Naive thymus-derived CD4-positive, alpha-beta T cell (primary cell): ENCODE results near the gene TOR1AIP1. TPM values are rescaled to one million over a fixed set of nuclear protein-coding genes. Genes with fewer than 3 reads are reported as not detected.

Experiments
- ATAC-seq: fragments of 150-1000 bp; cut with Tn5 transposase; 2 replicates; pipeline ENCODE4 v1.10.0; 2021; ENCODE audit warnings: mild to moderate bottlenecking, moderate library complexity
- CTCF ChIA-PET: fragments of 350-600 bp; sonication (Branson Sonifier 250); formaldehyde crosslinking; loops from one replicate; lab custom pipeline; 2021; ENCODE audit warnings: antibody characterized with exemption; lab: Charles Lee
- POLR2A ChIA-PET: fragments of 350-600 bp; sonication (Branson Sonifier 250); formaldehyde crosslinking; loops from one replicate; lab custom pipeline; 2021; ENCODE audit warnings: antibody characterized with exemption, inconsistent platforms; lab: Charles Lee
- DNase-seq, 9 donors: peaks; one replicate each; pipeline versions ENCODE4 v3.0.0 to v3.0.0-alpha.2; 2020 to 2022; ENCODE audit warnings: mixed read lengths in 1 of 9
- H3K27ac ChIP-seq: one replicate; pipeline ENCODE4 v1.7.0; 2013; ENCODE audit warnings: mild to moderate bottlenecking, low read depth, low read length, moderate library complexity
- H3K27me3 ChIP-seq, 2 donors: one replicate each; pipeline ENCODE4 v1.7.0; 2013; ENCODE audit warnings: low read length in 2 of 2, mild to moderate bottlenecking in 2 of 2, moderate library complexity in 2 of 2; ENCODE audit not compliant: control insufficient read depth in 2 of 2, insufficient read depth in 2 of 2
- H3K36me3 ChIP-seq, 3 experiments: 1 replicate in 2 of 3; 2 replicates in 1 of 3; pipeline ENCODE4 v1.7.0; 2013; ENCODE audit warnings: low read length in 3 of 3, mild to moderate bottlenecking in 3 of 3, moderate library complexity in 1 of 3; ENCODE audit not compliant: insufficient read depth in 3 of 3, control insufficient read depth in 2 of 3
- H3K4me1 ChIP-seq, 2 donors: one replicate each; pipeline ENCODE4 v1.7.0; 2013; ENCODE audit warnings: low read length in 2 of 2, mild to moderate bottlenecking in 2 of 2, moderate library complexity in 1 of 2; ENCODE audit not compliant: control insufficient read depth in 2 of 2, insufficient read depth in 2 of 2
- H3K4me3 ChIP-seq: 2 replicates; pipeline ENCODE4 v1.7.0; 2013; ENCODE audit warnings: mild to moderate bottlenecking, low read length
- H3K9me3 ChIP-seq, 3 experiments: 1 replicate in 2 of 3; 2 replicates in 1 of 3; pipeline ENCODE4 v1.7.0; 2013; ENCODE audit warnings: low read length in 3 of 3; ENCODE audit not compliant: control insufficient read depth in 2 of 3
- H3K27ac Mint-ChIP-seq, 9 donors: one replicate each; pipeline ENCODE4 v1.8.0; 2020 to 2022; ENCODE audit warnings: mixed read lengths in 9 of 9, mild to moderate bottlenecking in 8 of 9, moderate library complexity in 5 of 9, inconsistent platforms in 2 of 9
- H3K27me3 Mint-ChIP-seq, 5 donors: one replicate each; pipeline ENCODE4 v1.8.0; 2021 to 2022; ENCODE audit warnings: mixed read lengths in 5 of 5, mild to moderate bottlenecking in 1 of 5
- H3K36me3 Mint-ChIP-seq, 5 donors: one replicate each; pipeline ENCODE4 v1.8.0; 2020 to 2022; ENCODE audit warnings: mixed read lengths in 5 of 5, mild to moderate bottlenecking in 3 of 5, inconsistent platforms in 1 of 5
- H3K4me1 Mint-ChIP-seq, 7 donors: one replicate each; pipeline ENCODE4 v1.8.0; 2020 to 2022; ENCODE audit warnings: mixed read lengths in 7 of 7, mild to moderate bottlenecking in 3 of 7, inconsistent platforms in 1 of 7
- H3K4me3 Mint-ChIP-seq, 10 donors: one replicate each; pipeline ENCODE4 v1.8.0; 2020 to 2022; ENCODE audit warnings: mild to moderate bottlenecking in 10 of 10, mixed read lengths in 10 of 10, moderate library complexity in 6 of 10, inconsistent platforms in 2 of 10
- H3K9me3 Mint-ChIP-seq, 11 donors: one replicate each; pipeline ENCODE4 v1.8.0; 2020 to 2022; ENCODE audit warnings: mixed read lengths in 11 of 11, mild to moderate bottlenecking in 4 of 11, inconsistent platforms in 1 of 11, moderate library complexity in 1 of 11
- intact Hi-C, 2 donors: fragments of 100-400 bp; cut with micrococcal nuclease; formaldehyde crosslinking; loops; one replicate each; pipeline ENCODE4 v1.15.1; 2023
- polyA plus RNA-seq, 2 donors: library from polyadenylated mRNA; unstranded; fragments of 300-500 nt; fragmentation: Illumina TruSeq; gene quantifications; one replicate each; pipeline ENCODE4 v1.2.3, GENCODE V29; 2021
- total RNA-seq, 6 experiments: library from RNA in 5 of 6; stranded (reverse) in 5 of 6; gene quantifications; 1 replicate in 5 of 6; 2 replicates in 1 of 6; pipeline ENCODE4 v1.2.3 and lab custom pipeline; 2021 to 2026

Gene TOR1AIP1
- total and polyA plus RNA-seq, 7 experiments from 2014 or later: 47.4 to 88.6 (median 59.5) TPM

DNA sequence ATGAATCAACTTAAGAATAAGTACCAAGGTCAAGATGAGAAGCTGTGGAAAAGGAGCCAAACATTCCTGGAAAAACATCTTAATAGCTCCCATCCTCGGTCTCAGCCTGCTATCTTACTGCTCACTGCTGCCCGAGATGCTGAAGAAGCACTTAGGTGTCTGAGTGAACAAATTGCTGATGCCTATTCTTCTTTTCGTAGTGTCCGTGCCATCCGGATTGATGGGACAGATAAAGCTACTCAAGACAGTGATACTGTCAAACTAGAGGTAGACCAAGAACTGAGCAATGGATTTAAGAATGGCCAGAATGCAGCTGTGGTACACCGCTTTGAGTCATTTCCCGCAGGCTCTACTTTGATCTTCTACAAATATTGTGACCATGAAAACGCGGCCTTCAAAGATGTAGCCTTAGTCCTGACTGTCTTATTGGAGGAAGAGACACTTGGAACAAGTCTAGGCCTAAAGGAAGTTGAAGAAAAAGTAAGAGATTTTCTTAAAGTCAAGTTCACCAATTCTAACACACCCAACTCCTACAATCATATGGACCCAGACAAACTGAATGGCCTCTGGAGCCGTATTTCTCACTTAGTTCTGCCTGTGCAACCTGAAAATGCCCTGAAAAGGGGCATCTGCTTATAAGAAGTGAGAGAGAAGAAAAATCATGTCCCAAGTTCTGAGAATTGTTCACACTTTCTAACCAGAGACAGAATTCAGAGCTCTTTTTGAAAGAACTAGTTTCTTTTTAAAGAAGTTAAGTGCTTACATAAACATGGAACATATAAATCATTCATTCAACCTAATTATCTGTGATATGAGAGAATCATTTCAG is 35.7 kb downstream of the TOR1AIP1 start:
- no peaks in the 10 kb centered on the region for H3K4me1 ChIP-seq
- no peak overlapping the region for H3K27ac ChIP-seq
- H3K9me3 Mint-ChIP-seq: no peaks in the 10 kb centered on the region
- no peak overlapping the region for H3K4me3 ChIP-seq
- H3K27me3 Mint-ChIP-seq: no peaks in the 10 kb centered on the region
- H3K36me3 ChIP-seq: peaks cover 15 to 57% (median 15%) of the 10 kb centered on the region in 3 experiments
- ChIA-PET POLR2A (no interaction called here), CTCF (interaction anchor here (0.8 kb wide), 1 partner anchor 103 kb away, joined by 3 read pairs; no protein-coding TSS in a partner anchor)
- no peaks in the 10 kb centered on the region for H3K27me3 ChIP-seq
- H3K36me3 Mint-ChIP-seq: peaks cover 10 to 37% (median 23%) of the 10 kb centered on the region in 5 donors
- peak overlapping the region in 1 of 9 donors; percentile 20 for H3K27ac Mint-ChIP-seq
- DNase-seq (no peak), ATAC-seq (no peak)
- peaks cover 0 to 7% (median 2%) of the 10 kb centered on the region in 7 donors for H3K4me1 Mint-ChIP-seq
- H3K4me3 Mint-ChIP-seq: no peak overlapping the region
- intact Hi-C loops: loop anchor here in 1 of 2 donors (5.0 kb wide), 1 partner anchor 34 kb away; the partner anchor contains the start of gene CEP350
- H3K9me3 ChIP-seq: no peaks in the 10 kb centered on the region

DNA sequence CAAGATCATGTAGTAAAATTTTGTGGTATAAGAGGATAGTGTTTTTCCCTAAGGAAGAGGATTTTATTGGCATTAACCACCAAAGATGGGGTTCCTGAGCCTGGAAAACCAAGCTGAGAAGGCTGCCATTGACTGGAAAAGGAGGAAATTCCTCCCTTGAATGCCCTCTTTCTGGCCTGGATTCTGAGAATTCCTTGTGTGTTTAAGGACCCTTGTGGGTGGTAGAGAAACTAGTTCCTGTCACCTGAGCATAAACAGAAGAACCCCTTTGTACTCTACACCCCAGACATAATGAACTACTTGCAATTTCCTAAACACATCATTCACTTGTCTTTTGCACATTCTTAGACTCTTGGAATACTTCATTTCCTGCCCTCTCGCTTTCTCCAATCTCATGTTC is 39.4 kb downstream of the TOR1AIP1 start:
- H3K9me3 ChIP-seq: no peaks in the 10 kb centered on the region
- ATAC-seq: no peak
- Mint-ChIP-seq H3K4me1 (peaks cover 0 to 7% (median 2%) of the 10 kb centered on the region in 7 donors), H3K27me3 (no peaks in the 10 kb centered on the region), H3K27ac (peak overlapping the region in 4 of 9 donors; percentile 8 to 77 (median 40)), H3K9me3 (no peaks in the 10 kb centered on the region), H3K4me3 (no peak overlapping the region), H3K36me3 (peaks cover 10 to 30% (median 22%) of the 10 kb centered on the region in 5 donors)
- H3K4me3 ChIP-seq: no peak overlapping the region
- no peaks in the 10 kb centered on the region for H3K27me3 ChIP-seq
- POLR2A ChIA-PET: interaction anchor here (1.0 kb wide), 2 partner anchors 10 to 15 kb away, joined by 3 to 4 read pairs; no protein-coding TSS in a partner anchor
- peaks cover 10 to 31% (median 15%) of the 10 kb centered on the region in 3 experiments for H3K36me3 ChIP-seq
- H3K4me1 ChIP-seq: no peaks in the 10 kb centered on the region
- CTCF ChIA-PET: no interaction called here
- no peak for DNase-seq
- H3K27ac ChIP-seq: no peak overlapping the region
- intact Hi-C loops: no loop called here

DNA sequence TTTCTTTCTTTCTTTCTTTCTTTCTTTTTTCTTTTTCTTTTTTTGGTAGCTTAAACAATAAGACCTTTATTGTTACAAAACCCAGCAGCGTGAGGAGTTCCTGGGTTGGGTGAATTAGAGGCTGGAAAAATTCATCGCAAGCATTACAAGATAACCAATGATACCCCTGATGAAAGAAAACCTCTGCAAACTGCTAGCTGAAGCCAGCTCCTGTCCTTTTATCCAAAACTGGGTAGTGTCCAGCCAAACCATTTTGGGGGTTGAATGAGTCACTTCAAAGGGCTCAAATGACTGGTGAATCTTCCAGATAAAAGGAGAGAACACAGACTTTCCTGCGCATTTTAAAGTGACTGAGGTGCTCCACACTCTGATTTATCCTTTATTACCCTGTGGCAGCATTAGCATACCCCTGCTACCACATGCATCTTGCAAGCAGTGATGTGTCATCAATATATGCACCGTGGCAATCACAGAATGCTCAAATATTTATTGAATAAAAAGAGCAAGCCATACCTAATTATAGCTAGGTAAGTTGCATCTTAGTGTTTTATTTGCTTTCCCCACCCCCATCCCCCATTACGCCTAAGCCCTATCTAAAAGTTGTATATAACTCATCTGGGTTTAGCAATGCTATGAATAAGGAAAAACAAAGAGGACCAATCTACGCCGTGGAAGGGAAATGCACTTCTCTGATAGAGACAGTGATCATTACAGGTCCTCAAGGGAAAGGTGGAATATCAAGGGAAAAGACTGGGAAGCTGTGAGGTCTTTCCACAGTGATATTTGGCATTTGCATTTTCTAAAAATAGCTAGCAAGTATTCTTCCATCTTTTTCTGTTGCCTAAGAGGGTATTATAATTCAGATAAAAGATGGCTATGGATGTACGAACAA is 40.1 kb downstream of the TOR1AIP1 start:
- ChIA-PET CTCF (no interaction called here), POLR2A (interaction anchor here (1.0 kb wide), 2 partner anchors 9 to 14 kb away, joined by 3 to 4 read pairs; no protein-coding TSS in a partner anchor)
- Mint-ChIP-seq H3K4me3 (no peak overlapping the region), H3K27ac (peak overlapping the region in 5 of 9 donors; percentile 8 to 77 (median 38)), H3K4me1 (peaks cover 0 to 7% (median 2%) of the 10 kb centered on the region in 7 donors), H3K9me3 (no peaks in the 10 kb centered on the region), H3K27me3 (no peaks in the 10 kb centered on the region), H3K36me3 (peaks cover 10 to 29% (median 22%) of the 10 kb centered on the region in 5 donors)
- Histone ChIP-seq H3K27ac (no peak overlapping the region), H3K9me3 (no peaks in the 10 kb centered on the region), H3K36me3 (peaks cover 10 to 29% (median 14%) of the 10 kb centered on the region in 3 experiments), H3K4me3 (no peak overlapping the region), H3K4me1 (no peaks in the 10 kb centered on the region), H3K27me3 (no peaks in the 10 kb centered on the region)
- intact Hi-C loops: no loop called here
- DNase-seq: no peak
- no peak for ATAC-seq

DNA sequence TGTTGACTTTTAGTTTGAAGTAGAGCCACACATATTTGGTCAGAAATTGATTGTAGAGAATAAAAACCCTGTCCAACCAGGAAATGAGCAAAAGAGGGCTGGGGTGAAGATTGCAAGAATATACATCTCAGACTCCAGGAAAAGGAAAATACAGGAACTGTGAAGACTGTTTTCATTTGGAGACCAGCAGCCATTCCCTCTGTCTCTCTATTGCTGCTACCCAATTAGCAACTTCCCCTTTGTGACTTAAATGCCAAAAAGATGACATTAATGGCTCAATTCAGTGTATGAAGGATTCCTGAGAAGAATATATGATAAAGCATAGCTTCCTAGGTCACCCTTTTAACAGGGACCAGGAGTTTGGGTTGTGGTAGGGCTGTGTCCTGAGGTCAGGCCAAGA is 40.9 kb downstream of the TOR1AIP1 start:
- no peaks in the 10 kb centered on the region for H3K4me1 ChIP-seq
- no peak for ATAC-seq
- H3K27ac ChIP-seq: no peak overlapping the region
- Mint-ChIP-seq H3K4me3 (no peak overlapping the region), H3K9me3 (peaks cover 0 to 2% (median 0%) of the 10 kb centered on the region in 11 donors), H3K27ac (no peak overlapping the region), H3K27me3 (no peaks in the 10 kb centered on the region), H3K4me1 (peaks cover 0 to 7% (median 2%) of the 10 kb centered on the region in 7 donors), H3K36me3 (peaks cover 6 to 21% (median 14%) of the 10 kb centered on the region in 5 donors)
- no peaks in the 10 kb centered on the region for H3K27me3 ChIP-seq
- peaks cover 6 to 21% (median 7%) of the 10 kb centered on the region in 3 experiments for H3K36me3 ChIP-seq
- no peak overlapping the region for H3K4me3 ChIP-seq
- DNase-seq: no peak
- POLR2A ChIA-PET: interaction anchor here (1.1 kb wide), 1 partner anchor 41 kb away, joined by 3 read pairs; the partner anchor contains the start of gene TOR1AIP1
- intact Hi-C loops: no loop called here
- CTCF ChIA-PET: no interaction called here
- H3K9me3 ChIP-seq: no peaks in the 10 kb centered on the region

DNA sequence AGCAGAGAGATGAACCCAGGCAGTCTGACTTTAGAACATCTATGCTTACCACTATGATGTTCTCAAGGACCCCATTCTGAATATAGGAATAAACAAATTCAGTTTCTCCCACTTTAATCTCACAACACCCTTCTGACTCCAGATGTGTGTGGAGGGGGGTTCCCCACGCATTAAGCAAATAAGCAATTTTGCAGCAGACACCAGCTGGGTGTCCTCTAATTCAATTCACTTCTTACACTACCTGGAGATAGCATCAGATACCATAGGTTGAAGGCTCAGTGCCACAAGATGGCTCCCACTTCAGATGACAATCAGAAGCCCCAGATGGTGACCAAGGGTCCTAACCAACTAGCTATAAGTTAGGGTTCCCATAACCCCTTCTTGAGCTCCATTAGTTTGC is 42.2 kb downstream of the TOR1AIP1 start:
- Mint-ChIP-seq H3K4me3 (no peak overlapping the region), H3K9me3 (peaks cover 0 to 2% (median 0%) of the 10 kb centered on the region in 11 donors), H3K27me3 (no peaks in the 10 kb centered on the region), H3K27ac (no peak overlapping the region), H3K4me1 (peaks cover 0 to 3% (median 0%) of the 10 kb centered on the region in 7 donors), H3K36me3 (peaks cover 0 to 9% (median 5%) of the 10 kb centered on the region in 5 donors)
- Histone ChIP-seq H3K27me3 (no peaks in the 10 kb centered on the region), H3K27ac (no peak overlapping the region), H3K36me3 (peaks cover 4 to 8% (median 5%) of the 10 kb centered on the region in 3 experiments), H3K9me3 (no peaks in the 10 kb centered on the region), H3K4me3 (no peak overlapping the region), H3K4me1 (no peaks in the 10 kb centered on the region)
- intact Hi-C loops: no loop called here
- DNase-seq (no peak), ATAC-seq (no peak)
- ChIA-PET POLR2A (interaction anchor here (1.1 kb wide), 1 partner anchor 42 kb away, joined by 3 read pairs; the partner anchor contains the start of gene TOR1AIP1), CTCF (no interaction called here)

DNA sequence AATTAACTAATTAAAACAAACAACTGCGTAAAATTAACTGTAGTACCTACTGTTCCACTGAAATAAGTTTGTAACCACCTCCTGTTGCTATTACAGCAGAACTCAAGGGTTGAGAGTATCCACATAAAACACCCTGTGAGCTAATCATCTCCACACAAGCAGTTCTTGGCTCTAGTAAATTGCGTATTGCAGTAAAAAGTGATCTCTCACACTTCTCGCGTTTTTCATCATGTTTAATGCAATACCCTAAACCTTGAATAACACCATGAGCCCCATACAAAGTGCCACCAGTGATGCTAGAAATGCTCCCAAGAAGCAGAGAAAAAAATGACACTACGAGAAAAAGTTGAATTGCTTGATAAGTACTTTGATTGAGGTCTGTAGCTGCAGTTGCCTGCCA is 43.2 kb downstream of the TOR1AIP1 start:
- CTCF ChIA-PET: no interaction called here
- peaks cover 0 to 6% (median 0%) of the 10 kb centered on the region in 5 donors for H3K36me3 Mint-ChIP-seq

More for the DNA sequence above, 43.2 kb downstream of the TOR1AIP1 start:
- Histone ChIP-seq H3K27ac (no peak overlapping the region), H3K4me1 (no peaks in the 10 kb centered on the region), H3K27me3 (no peaks in the 10 kb centered on the region), H3K9me3 (no peaks in the 10 kb centered on the region), H3K4me3 (no peak overlapping the region), H3K36me3 (peaks cover 0 to 5% (median 5%) of the 10 kb centered on the region in 3 experiments)
- Mint-ChIP-seq H3K9me3 (peaks cover 0 to 2% (median 0%) of the 10 kb centered on the region in 11 donors), H3K4me1 (peaks cover 0 to 3% (median 0%) of the 10 kb centered on the region in 7 donors), H3K27ac (no peak overlapping the region), H3K4me3 (no peak overlapping the region), H3K27me3 (peaks cover 0 to 4% (median 0%) of the 10 kb centered on the region in 5 donors)
- intact Hi-C loops: no loop called here
- ATAC-seq: no peak
- no peak for DNase-seq
- POLR2A ChIA-PET: interaction anchor here (0.6 kb wide), 1 partner anchor 33 kb away, joined by 3 read pairs; no protein-coding TSS in a partner anchor
